ENCODE data around the gene TEDDM1.

Gene TEDDM1

GRCh38 chr1:182388392-182389134 is 11.9 kb downstream of the TEDDM1 start:
- Histone ChIP-seq H3K4me3 (replicated peaks; ENCODE audit: low read depth, low read length) (no peak overlapping the region), H3K27me3 (replicated peaks; ENCODE audit: control insufficient read depth, insufficient read depth, low read length) (no peaks in the 10 kb centered on the region), H3K36me3 (ENCODE audit: control insufficient read depth, insufficient read depth, low read length) (peaks cover 22% of the 10 kb centered on the region)
- TF ChIP-seq CTCF (IDR thresholded peaks at IDR 0.05; ENCODE audit: insufficient read depth, low read length, poor library complexity, severe bottlenecking): no peak
- DNase-seq (ENCODE audit: extremely low read depth, insufficient read length): no peak

- Histone ChIP-seq H3K27me3 (replicated peaks; ENCODE audit: control insufficient read depth, insufficient read depth, low read length) (no peaks in the 10 kb centered on the region), H3K36me3 (ENCODE audit: control insufficient read depth, insufficient read depth, low read length) (peaks cover 25% of the 10 kb centered on the region), H3K4me3 (replicated peaks; ENCODE audit: low read depth, low read length) (no peak overlapping the region)
- no peak for DNase-seq (ENCODE audit: extremely low read depth, insufficient read length)
- TF ChIP-seq CTCF (IDR thresholded peaks at IDR 0.05; ENCODE audit: insufficient read depth, low read length, poor library complexity, severe bottlenecking): no peak
Observed at GRCh38 chr1:182387566-182387965, 12.9 kb downstream of the TEDDM1 start.

GRCh38 chr1:182386980-182387379 is 13.5 kb downstream of the TEDDM1 start:
- Histone ChIP-seq H3K4me3 (replicated peaks; ENCODE audit: low read depth, low read length) (no peak overlapping the region), H3K36me3 (ENCODE audit: control insufficient read depth, insufficient read depth, low read length) (peaks cover 25% of the 10 kb centered on the region), H3K27me3 (replicated peaks; ENCODE audit: control insufficient read depth, insufficient read depth, low read length) (no peaks in the 10 kb centered on the region)
- no peak for TF ChIP-seq CTCF (IDR thresholded peaks at IDR 0.05; ENCODE audit: insufficient read depth, low read length, poor library complexity, severe bottlenecking)
- no peak for DNase-seq (ENCODE audit: extremely low read depth, insufficient read length)

GRCh38 chr1:182385885-182386853 is 14.3 kb downstream of the TEDDM1 start:
- peaks cover 25% of the 10 kb centered on the region for H3K36me3 ChIP-seq (ENCODE audit: control insufficient read depth, insufficient read depth, low read length)
- no peaks in the 10 kb centered on the region for H3K27me3 ChIP-seq (replicated peaks; ENCODE audit: control insufficient read depth, insufficient read depth, low read length)
- no peak overlapping the region for H3K4me3 ChIP-seq (replicated peaks; ENCODE audit: low read depth, low read length)
- no peak for DNase-seq (ENCODE audit: extremely low read depth, insufficient read length)
- no peak for TF ChIP-seq CTCF (IDR thresholded peaks at IDR 0.05; ENCODE audit: insufficient read depth, low read length, poor library complexity, severe bottlenecking)

GRCh38 chr1:182384387-182384960 is 16.0 kb downstream of the TEDDM1 start:
- Histone ChIP-seq H3K27me3 (replicated peaks; ENCODE audit: control insufficient read depth, insufficient read depth, low read length) (no peaks in the 10 kb centered on the region), H3K4me3 (replicated peaks; ENCODE audit: low read depth, low read length) (no peak overlapping the region), H3K36me3 (ENCODE audit: control insufficient read depth, insufficient read depth, low read length) (peaks cover 25% of the 10 kb centered on the region)
- DNase-seq (ENCODE audit: extremely low read depth, insufficient read length): no peak
- TF ChIP-seq CTCF (IDR thresholded peaks at IDR 0.05; ENCODE audit: insufficient read depth, low read length, poor library complexity, severe bottlenecking): no peak
